Mesodermal cell (in vitro differentiated cells): ENCODE results near the gene GRID1.

Experiments
- H3K27ac ChIP-seq: 2 replicates; pipeline ENCODE4 v1.7.0; 2013; ENCODE audit warnings: mild to moderate bottlenecking, low read depth, low read length, moderate library complexity; ENCODE audit not compliant: severe bottlenecking
- H3K36me3 ChIP-seq: 2 replicates; pipeline ENCODE4 v1.7.1; 2013; ENCODE audit warnings: mild to moderate bottlenecking, low read length, moderate library complexity; ENCODE audit not compliant: control insufficient read depth, insufficient read depth
- H3K4me1 ChIP-seq: one replicate; pipeline ENCODE4 v1.7.1; 2013; ENCODE audit warnings: mild to moderate bottlenecking, low read length; ENCODE audit not compliant: insufficient read depth, control insufficient read depth, poor library complexity, severe bottlenecking
- H3K4me3 ChIP-seq: 2 replicates; pipeline ENCODE4 v1.7.0; 2013; ENCODE audit warnings: low read length, control low read depth, mild to moderate bottlenecking; ENCODE audit not compliant: insufficient read depth, poor library complexity, severe bottlenecking; ENCODE audit errors: extremely low read depth
- H3K9me3 ChIP-seq: 2 replicates; pipeline ENCODE4 v1.7.1; 2013; ENCODE audit warnings: mild to moderate bottlenecking, low read length, moderate library complexity; ENCODE audit not compliant: control insufficient read depth
- WGBS, 2 experiments: methylation state at CpG; one replicate each; pipeline ENCODE4 v1.1.5; 2013; ENCODE audit warnings: missing lambda C conversion rate in 2 of 2; ENCODE audit not compliant: insufficient coverage in 2 of 2; 5-methylcytosine and 5-hydroxymethylcytosine counted together

The GRID1 gene

GRCh38 chr10:85609509-85609908, 757.1 kb downstream of the GRID1 start:
- H3K27ac ChIP-seq = no peak overlapping the region
- no peaks in the 10 kb centered on the region for H3K9me3 ChIP-seq
- no peak overlapping the region for H3K4me3 ChIP-seq
- WGBS, 2 experiments = 79 to 81% methylated on average over 4 of the region's 5 CpGs
- H3K36me3 ChIP-seq = no peaks in the 10 kb centered on the region
- H3K4me1 ChIP-seq = no peaks in the 10 kb centered on the region

- WGBS, 2 experiments = 96 to 100% methylated on average over 1 to 3 of the region's 3 CpGs
- H3K4me1 ChIP-seq = no peaks in the 10 kb centered on the region
These were observed 757.9 kb downstream of the GRID1 start for GRCh38 chr10:85608706-85609105.

GRCh38 chr10:85607043-85607695, 759.4 kb downstream of the GRID1 start:
- Histone ChIP-seq H3K4me1 (peaks cover 3% of the 10 kb centered on the region), H3K27ac (no peak overlapping the region), H3K4me3 (no peak overlapping the region), H3K36me3 (no peaks in the 10 kb centered on the region), H3K9me3 (no peaks in the 10 kb centered on the region)
- WGBS, 2 experiments = 87 to 89% methylated on average over 6 to 7 of the region's 11 CpGs

More at GRCh38 chr10:85608706-85609105, 757.9 kb downstream of the GRID1 start:
- H3K36me3 ChIP-seq = no peaks in the 10 kb centered on the region
- no peaks in the 10 kb centered on the region for H3K9me3 ChIP-seq
- H3K4me3 ChIP-seq = no peak overlapping the region
- no peak overlapping the region for H3K27ac ChIP-seq

GRCh38 chr10:85606401-85606800, 760.2 kb downstream of the GRID1 start:
- WGBS, 2 experiments = 100% methylated on average over 3 to 4 of the region's 5 CpGs
- no peak overlapping the region for H3K4me3 ChIP-seq
- no peak overlapping the region for H3K27ac ChIP-seq
- H3K9me3 ChIP-seq = no peaks in the 10 kb centered on the region
- no peaks in the 10 kb centered on the region for H3K36me3 ChIP-seq
- peaks cover 3% of the 10 kb centered on the region for H3K4me1 ChIP-seq

GRCh38 chr10:85604884-85605283, 761.7 kb downstream of the GRID1 start:
- H3K36me3 ChIP-seq = no peaks in the 10 kb centered on the region
- H3K27ac ChIP-seq = no peak overlapping the region
- H3K4me3 ChIP-seq = no peak overlapping the region
- no peaks in the 10 kb centered on the region for H3K9me3 ChIP-seq
- whole genome bisulfite sequencing, 2 experiments = 93 to 96% methylated on average over 3 to 5 of the region's 5 CpGs
- peaks cover 3% of the 10 kb centered on the region for H3K4me1 ChIP-seq

GRCh38 chr10:85604136-85604725, 762.4 kb downstream of the GRID1 start:
- Histone ChIP-seq H3K4me1 (peaks cover 3% of the 10 kb centered on the region), H3K27ac (no peak overlapping the region), H3K36me3 (no peaks in the 10 kb centered on the region), H3K4me3 (no peak overlapping the region), H3K9me3 (no peaks in the 10 kb centered on the region)
- WGBS, 2 experiments = 83 to 90% methylated on average over 3 to 5 of the region's 5 CpGs

- H3K9me3 ChIP-seq = no peaks in the 10 kb centered on the region
- WGBS, 2 experiments = 90 to 95% methylated on average over 4 of the region's 5 CpGs
- H3K27ac ChIP-seq = no peak overlapping the region
- H3K4me3 ChIP-seq = no peak overlapping the region
- H3K4me1 ChIP-seq = peaks cover 3% of the 10 kb centered on the region
- H3K36me3 ChIP-seq = no peaks in the 10 kb centered on the region
These were observed 763.2 kb downstream of the GRID1 start for GRCh38 chr10:85603151-85603940.

GRCh38 chr10:85602713-85603112, 763.9 kb downstream of the GRID1 start:
- no peaks in the 10 kb centered on the region for H3K36me3 ChIP-seq
- WGBS, 2 experiments = 100% methylated on average over 1 of the region's 1 CpG
- H3K9me3 ChIP-seq = no peaks in the 10 kb centered on the region
- H3K4me1 ChIP-seq = peaks cover 3% of the 10 kb centered on the region
- no peak overlapping the region for H3K27ac ChIP-seq
- H3K4me3 ChIP-seq = no peak overlapping the region

GRCh38 chr10:85602306-85602705, 764.3 kb downstream of the GRID1 start:
- H3K27ac ChIP-seq = no peak overlapping the region
- H3K9me3 ChIP-seq = no peaks in the 10 kb centered on the region
- no peak overlapping the region for H3K4me3 ChIP-seq
- 94 to 96% methylated on average over 18 of the region's 18 CpGs for WGBS, 2 experiments
- no peaks in the 10 kb centered on the region for H3K36me3 ChIP-seq
- peaks cover 3% of the 10 kb centered on the region for H3K4me1 ChIP-seq

- 96 to 98% methylated on average over 5 to 7 of the region's 9 CpGs for WGBS, 2 experiments
- Histone ChIP-seq H3K36me3 (no peaks in the 10 kb centered on the region), H3K4me1 (peaks cover 3% of the 10 kb centered on the region), H3K9me3 (no peaks in the 10 kb centered on the region), H3K27ac (no peak overlapping the region), H3K4me3 (no peak overlapping the region)
These were observed 765.1 kb downstream of the GRID1 start for GRCh38 chr10:85601526-85601925.

- Histone ChIP-seq H3K36me3 (no peaks in the 10 kb centered on the region), H3K9me3 (no peaks in the 10 kb centered on the region), H3K4me1 (peaks cover 3% of the 10 kb centered on the region), H3K4me3 (no peak overlapping the region), H3K27ac (no peak overlapping the region)
- WGBS, 2 experiments = 86 to 100% methylated on average over 1 to 2 of the region's 2 CpGs
These were observed 765.9 kb downstream of the GRID1 start for GRCh38 chr10:85600744-85601081.
